GM23338 (cell line): Measurements from ENCODE around the gene FAM83C. TPM values are rescaled to one million over a fixed set of nuclear protein-coding genes. Genes with fewer than 3 reads are reported as not detected.

Source experiments
- ATAC-seq: fragments of 200-7000 bp; cut with Tn5 transposase; 3 replicates; pipeline ENCODE4 v1.9.1; 2020
- DNase-seq: peaks from one replicate; pipeline ENCODE4 v3.0.0-alpha.2; 2015; ENCODE audit warnings: low spot score
- H2AFZ ChIP-seq: fragments of 200-600 bp; sonication (generic); 2 replicates; pipeline ENCODE4 v1.8.0; 2016; ENCODE audit warnings: antibody characterized with exemption, mild to moderate bottlenecking, moderate library complexity
- H3F3A ChIP-seq: fragments of 200-600 bp; sonication (generic); replicated peaks from 2 replicates; pipeline ENCODE4 v1.8.0; 2017; ENCODE audit warnings: antibody characterized with exemption, mixed run types, low read depth
- H3K27ac ChIP-seq: fragments of 200-600 bp; sonication (generic); 2 replicates; pipeline ENCODE4 v1.6.1; 2016; ENCODE audit warnings: low read depth
- H3K27me3 ChIP-seq: fragments of 200-600 bp; sonication (generic); 2 replicates; pipeline ENCODE4 v1.8.0; 2016; ENCODE audit warnings: mild to moderate bottlenecking, mixed run types, moderate library complexity; ENCODE audit not compliant: insufficient read depth
- H3K36me3 ChIP-seq: fragments of 200-600 bp; sonication (generic); 2 replicates; pipeline ENCODE4 v1.8.0; 2016; ENCODE audit warnings: mild to moderate bottlenecking; ENCODE audit not compliant: insufficient read depth
- H3K4me1 ChIP-seq: fragments of 200-600 bp; sonication (generic); 2 replicates; pipeline ENCODE4 v1.8.0; 2016; ENCODE audit warnings: mild to moderate bottlenecking, moderate library complexity; ENCODE audit not compliant: insufficient read depth
- H3K4me2 ChIP-seq: fragments of 200-600 bp; sonication (generic); 2 replicates; pipeline ENCODE4 v1.7.1; 2017; ENCODE audit warnings: mixed run types
- H3K4me3 ChIP-seq: fragments of 200-600 bp; sonication (generic); 2 replicates; pipeline ENCODE4 v1.6.1; 2016; ENCODE audit warnings: mixed run types
- H3K79me2 ChIP-seq: fragments of 200-600 bp; sonication (generic); replicated peaks from 2 replicates; pipeline ENCODE4 v1.8.0; 2017; ENCODE audit warnings: mild to moderate bottlenecking; ENCODE audit not compliant: insufficient read depth
- H3K9me2 ChIP-seq: fragments of 200-600 bp; sonication (generic); 2 replicates; pipeline ENCODE4 v1.8.0; 2017; ENCODE audit not compliant: insufficient read depth
- H4K20me1 ChIP-seq: fragments of 200-600 bp; sonication (generic); replicated peaks from 2 replicates; pipeline ENCODE4 v1.8.0; 2017; ENCODE audit warnings: mild to moderate bottlenecking; ENCODE audit not compliant: insufficient read depth
- H3K27ac Mint-ChIP-seq: 2 replicates; pipeline ENCODE4 v1.8.0; 2020; ENCODE audit warnings: inconsistent platforms, mild to moderate bottlenecking, moderate library complexity, mixed read lengths
- H3K27me3 Mint-ChIP-seq: 3 replicates; pipeline ENCODE4 v1.8.0; 2022; ENCODE audit warnings: low read depth, mild to moderate bottlenecking, moderate library complexity, mixed read lengths, inconsistent platforms; ENCODE audit not compliant: insufficient read depth, poor library complexity
- H3K36me3 Mint-ChIP-seq: 3 replicates; pipeline ENCODE4 v1.8.0; 2021; ENCODE audit warnings: low read depth, mild to moderate bottlenecking, inconsistent platforms, moderate library complexity, mixed read lengths
- H3K4me1 Mint-ChIP-seq: 3 replicates; pipeline ENCODE4 v1.8.0; 2020; ENCODE audit warnings: mild to moderate bottlenecking, inconsistent platforms, mixed read lengths
- H3K4me3 Mint-ChIP-seq: 3 replicates; pipeline ENCODE4 v1.8.0; 2021; ENCODE audit warnings: moderate library complexity, mild to moderate bottlenecking, inconsistent platforms, mixed read lengths
- H3K9me3 Mint-ChIP-seq: 3 replicates; pipeline ENCODE4 v1.8.0; 2020; ENCODE audit warnings: moderate library complexity, mild to moderate bottlenecking, inconsistent platforms, mixed read lengths
- CREB1 ChIP-seq: fragments of 250-450 bp; sonication (Bioruptor Pico); IDR thresholded peaks from 2 replicates; pipeline ENCODE4 v1.5.0; 2020; ENCODE audit warnings: low read depth, mild to moderate bottlenecking, moderate library complexity
- CTCF ChIP-seq, 2 experiments: fragments of 200-600 bp in 1 of 2; sonication (generic) in 1 of 2; conservative IDR thresholded peaks; 2 replicates each; pipeline versions ENCODE4 v1.5.1 to v1.6.1; 2016 to 2017; ENCODE audit warnings: antibody characterized with exemption in 2 of 2, low read depth in 2 of 2, mild to moderate bottlenecking in 2 of 2, moderate library complexity in 1 of 2
- ETS1 ChIP-seq: IDR thresholded peaks from 2 replicates; pipeline ENCODE4 v1.6.1; 2016; ENCODE audit warnings: antibody characterized with exemption
- EZH2 ChIP-seq: fragments of 200-600 bp; sonication (generic); IDR thresholded peaks from one replicate; pipeline ENCODE4 v1.8.0; 2017; ENCODE audit warnings: antibody characterized with exemption, mild to moderate bottlenecking, low read depth; ENCODE audit not compliant: unreplicated experiment
- EZH2phosphoT487 ChIP-seq: fragments of 200-600 bp; sonication (generic); IDR thresholded peaks from one replicate; pipeline ENCODE4 v1.8.1; 2018; ENCODE audit warnings: antibody characterized with exemption; ENCODE audit not compliant: unreplicated experiment
- JUNB ChIP-seq: IDR thresholded peaks from one replicate; pipeline ENCODE4 v1.6.1; 2016; ENCODE audit warnings: antibody characterized with exemption; ENCODE audit not compliant: unreplicated experiment
- NANOG ChIP-seq: IDR thresholded peaks from 2 replicates; pipeline ENCODE4 v1.6.1; 2016; ENCODE audit warnings: antibody characterized with exemption, borderline replicate concordance
- POLR2AphosphoS5 ChIP-seq: IDR thresholded peaks from 2 replicates; pipeline ENCODE4 v1.6.1; 2016; ENCODE audit warnings: antibody characterized with exemption, low read depth
- REST ChIP-seq: IDR thresholded peaks from one replicate; pipeline ENCODE4 v1.6.1; 2018; ENCODE audit warnings: antibody characterized with exemption; ENCODE audit not compliant: unreplicated experiment
- STAT1 ChIP-seq: IDR thresholded peaks from one replicate; pipeline ENCODE4 v1.6.1; 2016; ENCODE audit warnings: antibody characterized with exemption; ENCODE audit not compliant: unreplicated experiment
- ZNF114 ChIP-seq: fragments of 250-450 bp; sonication (Bioruptor Pico); IDR thresholded peaks from 2 replicates; pipeline ENCODE4 v1.5.0; 2020; ENCODE audit warnings: mild to moderate bottlenecking, moderate library complexity
- ZNF331 ChIP-seq: fragments of 250-450 bp; sonication (Bioruptor Pico); IDR thresholded peaks from 2 replicates; pipeline ENCODE4 v1.5.0; 2020; ENCODE audit warnings: low read depth, mild to moderate bottlenecking, moderate library complexity
- polyA plus RNA-seq: library from polyadenylated mRNA; unstranded; fragments of >200 nt; fragmentation: Nextera tagmentation; extraction: Ambion mirVana; gene quantifications from 2 replicates; pipeline ENCODE4 v1.2.1, GENCODE V29; 2016
- total RNA-seq: library from RNA; depleted of rRNA; stranded (reverse); fragments of >200 nt; shearing (Covaris generic); gene quantifications from 2 replicates; pipeline ENCODE4 v1.2.3, GENCODE V29; 2014
- TF ChIP-seq, protein P1 (sequence below): fragments of 250-450 bp; sonication (Bioruptor Pico); IDR thresholded peaks from 2 replicates; pipeline ENCODE4 v1.5.0; 2020; ENCODE audit warnings: mild to moderate bottlenecking, moderate library complexity

FAM83C gene
- total and polyA plus RNA-seq, 2 experiments from 2014 or later = 0.10 TPM; not detected in 1

DNA sequence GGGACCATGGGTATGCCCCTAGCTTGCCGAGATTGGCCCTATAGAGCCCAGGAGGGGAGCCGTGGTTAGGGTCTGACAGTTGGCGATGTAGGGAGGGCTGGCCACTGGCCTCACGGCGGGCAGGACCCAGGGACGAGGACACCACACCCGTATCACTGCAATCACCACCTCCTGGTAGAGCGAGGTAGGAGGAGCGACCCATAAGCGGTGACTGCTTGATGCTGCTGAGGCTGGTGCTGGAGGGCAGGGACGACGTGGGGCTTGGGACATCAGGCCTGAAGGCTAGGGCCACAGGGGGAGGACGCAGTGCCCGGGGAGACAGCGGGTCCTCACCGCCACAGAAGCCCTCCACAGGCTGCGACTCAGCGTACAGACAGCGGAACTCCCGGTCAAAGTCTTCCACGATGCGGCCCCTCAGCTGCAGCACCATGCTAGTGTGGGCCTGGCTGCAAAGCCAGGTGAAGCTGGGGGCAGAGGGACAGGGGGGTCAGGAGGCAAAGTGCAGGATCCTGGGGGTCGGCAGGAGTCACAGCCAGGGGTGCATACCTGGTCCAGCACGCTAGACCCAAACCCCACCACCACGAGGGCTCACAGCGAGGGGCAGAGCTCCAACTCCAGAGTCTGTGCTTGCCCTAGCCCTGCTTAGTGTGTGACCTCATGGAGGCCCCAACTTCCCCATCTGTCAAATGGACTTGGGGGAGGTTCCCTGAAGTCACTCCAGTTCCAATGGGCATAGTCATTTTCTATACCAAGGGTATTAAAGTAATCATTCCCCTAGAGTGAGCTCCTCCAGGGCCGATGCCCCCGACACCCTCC, 4.5 kb downstream of the FAM83C start:
- DNase-seq = no peak
- Mint-ChIP-seq H3K9me3 (no peaks in the 10 kb centered on the region; the same call in 2 of the 3 replicates), H3K4me3 (no peak overlapping the region), H3K27ac (no peak overlapping the region), H3K4me1 (peaks cover 15% of the 10 kb centered on the region), H3K27me3 (peaks cover 25% of the 10 kb centered on the region), H3K36me3 (peaks cover 15% of the 10 kb centered on the region)
- no peaks in the 10 kb centered on the region for H3K9me2 ChIP-seq
- H3K36me3 ChIP-seq = peaks cover 4% of the 10 kb centered on the region; the same call in 1 of the 2 replicates
- H3F3A ChIP-seq = 0 out of 2 replicates have a peak, but pooled peaks cover 4% of the 10 kb centered on the region
- H2AFZ ChIP-seq = no peak overlapping the region
- H3K4me1 ChIP-seq = peaks cover 6% of the 10 kb centered on the region; the same call in 1 of the 2 replicates
- peaks cover 6% of the 10 kb centered on the region; the same call in 1 of the 2 replicates for H4K20me1 ChIP-seq
- no peak for TF ChIP-seq ZNF114
- TF ChIP-seq NANOG = no peak
- no peak for TF ChIP-seq JUNB
- no peak for TF ChIP-seq STAT1
- TF ChIP-seq, protein P1, sequence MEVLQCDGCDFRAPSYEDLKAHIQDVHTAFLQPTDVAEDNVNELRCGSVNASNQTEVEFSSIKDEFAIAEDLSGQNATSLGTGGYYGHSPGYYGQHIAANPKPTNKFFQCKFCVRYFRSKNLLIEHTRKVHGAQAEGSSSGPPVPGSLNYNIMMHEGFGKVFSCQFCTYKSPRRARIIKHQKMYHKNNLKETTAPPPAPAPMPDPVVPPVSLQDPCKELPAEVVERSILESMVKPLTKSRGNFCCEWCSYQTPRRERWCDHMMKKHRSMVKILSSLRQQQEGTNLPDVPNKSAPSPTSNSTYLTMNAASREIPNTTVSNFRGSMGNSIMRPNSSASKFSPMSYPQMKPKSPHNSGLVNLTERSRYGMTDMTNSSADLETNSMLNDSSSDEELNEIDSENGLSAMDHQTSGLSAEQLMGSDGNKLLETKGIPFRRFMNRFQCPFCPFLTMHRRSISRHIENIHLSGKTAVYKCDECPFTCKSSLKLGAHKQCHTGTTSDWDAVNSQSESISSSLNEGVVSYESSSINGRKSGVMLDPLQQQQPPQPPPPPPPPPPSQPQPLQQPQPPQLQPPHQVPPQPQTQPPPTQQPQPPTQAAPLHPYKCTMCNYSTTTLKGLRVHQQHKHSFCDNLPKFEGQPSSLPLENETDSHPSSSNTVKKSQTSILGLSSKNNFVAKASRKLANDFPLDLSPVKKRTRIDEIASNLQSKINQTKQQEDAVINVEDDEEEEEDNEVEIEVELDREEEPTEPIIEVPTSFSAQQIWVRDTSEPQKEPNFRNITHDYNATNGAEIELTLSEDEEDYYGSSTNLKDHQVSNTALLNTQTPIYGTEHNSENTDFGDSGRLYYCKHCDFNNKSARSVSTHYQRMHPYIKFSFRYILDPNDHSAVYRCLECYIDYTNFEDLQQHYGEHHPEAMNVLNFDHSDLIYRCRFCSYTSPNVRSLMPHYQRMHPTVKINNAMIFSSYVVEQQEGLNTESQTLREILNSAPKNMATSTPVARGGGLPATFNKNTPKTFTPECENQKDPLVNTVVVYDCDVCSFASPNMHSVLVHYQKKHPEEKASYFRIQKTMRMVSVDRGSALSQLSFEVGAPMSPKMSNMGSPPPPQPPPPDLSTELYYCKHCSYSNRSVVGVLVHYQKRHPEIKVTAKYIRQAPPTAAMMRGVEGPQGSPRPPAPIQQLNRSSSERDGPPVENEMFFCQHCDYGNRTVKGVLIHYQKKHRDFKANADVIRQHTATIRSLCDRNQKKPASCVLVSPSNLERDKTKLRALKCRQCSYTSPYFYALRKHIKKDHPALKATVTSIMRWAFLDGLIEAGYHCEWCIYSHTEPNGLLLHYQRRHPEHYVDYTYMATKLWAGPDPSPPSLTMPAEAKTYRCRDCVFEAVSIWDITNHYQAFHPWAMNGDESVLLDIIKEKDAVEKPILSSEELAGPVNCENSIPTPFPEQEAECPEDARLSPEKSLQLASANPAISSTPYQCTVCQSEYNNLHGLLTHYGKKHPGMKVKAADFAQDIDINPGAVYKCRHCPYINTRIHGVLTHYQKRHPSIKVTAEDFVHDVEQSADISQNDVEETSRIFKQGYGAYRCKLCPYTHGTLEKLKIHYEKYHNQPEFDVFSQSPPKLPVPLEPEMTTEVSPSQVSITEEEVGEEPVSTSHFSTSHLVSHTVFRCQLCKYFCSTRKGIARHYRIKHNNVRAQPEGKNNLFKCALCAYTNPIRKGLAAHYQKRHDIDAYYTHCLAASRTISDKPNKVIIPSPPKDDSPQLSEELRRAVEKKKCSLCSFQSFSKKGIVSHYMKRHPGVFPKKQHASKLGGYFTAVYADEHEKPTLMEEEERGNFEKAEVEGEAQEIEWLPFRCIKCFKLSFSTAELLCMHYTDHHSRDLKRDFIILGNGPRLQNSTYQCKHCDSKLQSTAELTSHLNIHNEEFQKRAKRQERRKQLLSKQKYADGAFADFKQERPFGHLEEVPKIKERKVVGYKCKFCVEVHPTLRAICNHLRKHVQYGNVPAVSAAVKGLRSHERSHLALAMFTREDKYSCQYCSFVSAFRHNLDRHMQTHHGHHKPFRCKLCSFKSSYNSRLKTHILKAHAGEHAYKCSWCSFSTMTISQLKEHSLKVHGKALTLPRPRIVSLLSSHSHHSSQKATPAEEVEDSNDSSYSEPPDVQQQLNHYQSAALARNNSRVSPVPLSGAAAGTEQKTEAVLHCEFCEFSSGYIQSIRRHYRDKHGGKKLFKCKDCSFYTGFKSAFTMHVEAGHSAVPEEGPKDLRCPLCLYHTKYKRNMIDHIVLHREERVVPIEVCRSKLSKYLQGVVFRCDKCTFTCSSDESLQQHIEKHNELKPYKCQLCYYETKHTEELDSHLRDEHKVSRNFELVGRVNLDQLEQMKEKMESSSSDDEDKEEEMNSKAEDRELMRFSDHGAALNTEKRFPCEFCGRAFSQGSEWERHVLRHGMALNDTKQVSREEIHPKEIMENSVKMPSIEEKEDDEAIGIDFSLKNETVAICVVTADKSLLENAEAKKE (CRISPR knock-in tag) = no peak
- TF ChIP-seq EZH2phosphoT487 = no peak
- TF ChIP-seq ETS1 = no peak
- no peak for TF ChIP-seq CREB1 (CRISPR knock-in tag)
- TF ChIP-seq EZH2 = no peak
- TF ChIP-seq CTCF (conservative IDR thresholded peaks at IDR 0.05; ENCODE audit: low read depth in 2 of 2) = no peak
- TF ChIP-seq POLR2AphosphoS5 = no peak
- no peak for TF ChIP-seq REST
- TF ChIP-seq ZNF331 (CRISPR knock-in tag) = no peak
- H3K4me3 ChIP-seq = no peak overlapping the region
- peaks cover 16% of the 10 kb centered on the region for H3K79me2 ChIP-seq
- ATAC-seq = no peak
- H3K27ac ChIP-seq = no peak overlapping the region
- no peaks in the 10 kb centered on the region for H3K27me3 ChIP-seq
- H3K4me2 ChIP-seq = no peak overlapping the region
